VCaP (cell line): ENCODE measurements around the gene CARTPT.

Source experiments
- H3K27ac ChIP-seq: fragments of 450-650 bp; 2 replicates; pipeline ENCODE4 v1.5.1; 2017
- TF ChIP-seq, protein P1 (sequence below): fragments of 450-650 bp; conservative IDR thresholded peaks from 2 replicates; pipeline ENCODE4 v1.5.1; 2017; ENCODE audit warnings: mild to moderate bottlenecking, moderate library complexity

The CARTPT gene

DNA sequence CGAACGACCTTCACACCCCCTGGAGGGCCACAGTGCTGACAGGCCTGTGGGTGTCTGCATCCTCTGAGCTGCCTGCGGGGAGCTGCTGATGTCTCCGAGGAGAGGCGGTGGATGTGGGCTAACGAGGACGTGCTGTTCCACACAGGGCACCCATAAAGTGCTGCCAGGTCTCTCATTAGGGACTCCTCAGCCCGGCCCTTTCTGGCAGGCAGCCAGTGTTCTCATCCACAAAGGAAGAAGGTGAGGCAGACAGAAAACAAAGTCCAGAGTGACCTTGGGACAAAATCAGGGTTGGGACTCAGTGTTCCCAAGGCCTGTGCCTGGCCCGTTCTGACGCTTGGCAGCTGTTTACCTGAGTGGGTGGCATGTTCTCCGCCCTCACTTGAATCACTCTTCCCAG, 29.3 kb downstream of the CARTPT start:
- H3K27ac ChIP-seq, result peak overlapping the region; percentile 96
- TF ChIP-seq, protein P1, sequence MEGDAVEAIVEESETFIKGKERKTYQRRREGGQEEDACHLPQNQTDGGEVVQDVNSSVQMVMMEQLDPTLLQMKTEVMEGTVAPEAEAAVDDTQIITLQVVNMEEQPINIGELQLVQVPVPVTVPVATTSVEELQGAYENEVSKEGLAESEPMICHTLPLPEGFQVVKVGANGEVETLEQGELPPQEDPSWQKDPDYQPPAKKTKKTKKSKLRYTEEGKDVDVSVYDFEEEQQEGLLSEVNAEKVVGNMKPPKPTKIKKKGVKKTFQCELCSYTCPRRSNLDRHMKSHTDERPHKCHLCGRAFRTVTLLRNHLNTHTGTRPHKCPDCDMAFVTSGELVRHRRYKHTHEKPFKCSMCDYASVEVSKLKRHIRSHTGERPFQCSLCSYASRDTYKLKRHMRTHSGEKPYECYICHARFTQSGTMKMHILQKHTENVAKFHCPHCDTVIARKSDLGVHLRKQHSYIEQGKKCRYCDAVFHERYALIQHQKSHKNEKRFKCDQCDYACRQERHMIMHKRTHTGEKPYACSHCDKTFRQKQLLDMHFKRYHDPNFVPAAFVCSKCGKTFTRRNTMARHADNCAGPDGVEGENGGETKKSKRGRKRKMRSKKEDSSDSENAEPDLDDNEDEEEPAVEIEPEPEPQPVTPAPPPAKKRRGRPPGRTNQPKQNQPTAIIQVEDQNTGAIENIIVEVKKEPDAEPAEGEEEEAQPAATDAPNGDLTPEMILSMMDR, result no peak

DNA sequence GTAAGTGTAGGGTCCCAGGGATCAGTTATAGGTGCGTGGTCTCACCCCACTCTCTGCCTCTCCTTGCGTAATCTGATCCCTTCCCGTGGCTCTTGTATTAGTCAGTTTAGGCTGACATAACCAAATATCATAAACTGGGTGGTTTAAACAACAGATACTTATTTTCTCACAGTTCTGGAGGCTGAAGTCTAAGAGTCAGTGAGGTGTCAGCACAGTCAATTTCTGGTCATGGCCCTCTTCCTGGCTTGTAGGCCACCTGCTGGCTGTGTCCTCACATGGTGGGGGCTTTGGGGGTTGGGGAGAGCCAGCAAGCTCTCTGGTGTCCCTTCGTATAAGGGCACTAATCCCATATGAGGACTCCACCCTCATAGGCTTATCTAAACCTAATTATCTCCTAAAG, 32.3 kb downstream of the CARTPT start:
- peak overlapping the region; percentile 92 for H3K27ac ChIP-seq
- TF ChIP-seq, protein P1, result no peak

DNA sequence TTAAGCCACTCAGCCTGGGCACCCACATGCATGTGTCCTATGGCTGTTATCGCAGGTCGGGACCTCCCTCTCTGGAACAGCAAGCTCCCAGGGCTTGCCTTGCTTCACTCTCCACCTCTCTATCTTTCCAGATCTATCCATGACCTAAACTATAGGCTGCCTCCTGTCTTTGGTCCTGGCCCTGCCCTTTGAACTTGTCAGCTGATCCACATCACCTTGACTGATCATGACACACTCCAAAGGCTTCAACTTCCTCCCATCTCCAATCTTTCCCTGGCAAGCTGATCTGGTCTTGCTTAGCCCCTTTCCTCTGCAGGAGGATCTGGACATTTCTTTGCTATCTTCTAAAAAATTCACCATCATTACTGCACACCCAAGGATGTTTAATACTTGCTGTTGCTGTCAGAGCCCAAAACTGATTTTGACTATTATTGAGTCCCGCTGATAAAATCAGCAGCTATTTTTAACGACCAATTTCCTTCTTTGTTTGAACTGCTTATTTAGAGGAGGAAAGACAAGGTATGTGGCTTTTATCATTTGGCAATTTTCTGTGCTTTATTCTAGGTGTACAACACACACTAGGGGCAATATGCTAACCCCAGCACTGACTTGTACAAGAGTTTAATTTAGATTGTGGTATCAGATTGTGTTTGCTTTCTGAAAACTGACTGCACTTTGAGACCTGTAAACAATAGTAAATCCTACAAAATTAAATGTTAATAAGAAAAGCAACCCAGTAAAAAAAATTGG, 33.5 kb downstream of the CARTPT start:
- H3K27ac ChIP-seq, result peak overlapping the region; percentile 92
- TF ChIP-seq, protein P1, result no peak

DNA sequence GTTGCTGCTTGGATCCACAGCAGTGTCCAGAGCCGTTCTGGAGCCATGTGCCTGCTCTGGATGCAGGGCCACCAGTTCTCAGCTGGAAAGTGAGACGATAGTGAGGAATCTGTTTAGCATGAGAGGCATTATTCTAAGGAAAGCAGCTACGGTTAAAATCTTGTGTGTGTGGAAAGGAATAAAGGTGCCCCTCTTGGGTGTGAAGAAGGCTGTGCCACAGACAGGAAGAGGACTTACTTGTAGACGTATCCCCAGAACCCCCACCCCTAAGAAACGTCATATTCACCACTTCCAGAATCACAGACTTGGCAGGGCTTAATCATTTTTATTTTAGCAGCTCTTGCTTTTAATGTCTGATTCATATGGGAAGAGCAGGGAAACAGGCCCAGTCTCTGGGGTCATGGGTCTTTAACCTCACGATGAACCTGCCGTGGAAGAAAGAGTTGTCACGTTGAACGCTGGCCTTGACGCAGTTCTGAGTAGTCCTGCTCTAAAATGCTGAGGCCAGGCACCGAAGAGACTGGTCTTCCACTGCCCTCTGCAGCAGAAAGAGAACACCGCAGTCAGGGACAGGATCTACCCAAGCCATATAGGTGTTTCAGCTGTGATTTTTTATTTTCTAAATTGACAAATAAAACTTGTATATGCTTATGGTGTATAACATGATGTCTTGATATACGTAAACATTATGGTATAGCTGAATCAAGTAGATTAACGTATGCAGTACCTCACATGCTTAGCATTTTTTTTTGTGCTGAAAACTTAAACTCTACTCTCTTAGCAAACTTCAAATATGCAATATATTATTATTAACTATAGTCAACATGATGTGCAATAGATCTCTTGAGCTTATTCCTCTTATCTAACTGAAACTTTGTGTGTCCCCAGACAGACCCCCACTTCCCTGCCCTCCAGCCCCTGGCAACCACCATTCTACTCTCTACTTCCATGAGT, 38.8 kb downstream of the CARTPT start:
- TF ChIP-seq, protein P1, result peak; percentile 84
- peak overlapping the region; percentile 92; the same call in 1 of the 2 replicates for H3K27ac ChIP-seq

DNA sequence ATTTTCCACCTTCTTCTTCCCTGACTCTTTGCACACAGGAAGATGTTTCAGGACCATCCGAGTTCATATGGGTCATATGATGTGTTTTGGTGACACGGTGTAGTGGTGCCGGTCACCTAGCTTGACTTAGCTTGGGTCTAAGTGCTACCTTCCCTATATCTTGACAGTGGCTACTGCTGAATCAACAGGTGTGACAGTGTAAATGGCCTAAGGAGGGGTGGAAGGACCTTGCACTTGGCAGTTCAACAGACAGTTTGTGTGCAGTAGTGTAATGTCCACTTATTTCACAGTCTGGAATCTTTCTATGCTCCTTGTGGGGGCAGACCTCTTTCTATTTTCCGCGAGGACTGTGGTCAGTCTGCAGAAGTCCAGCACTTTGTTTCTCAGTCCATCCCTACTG, 43.8 kb downstream of the CARTPT start:
- TF ChIP-seq, protein P1, result no peak
- no peak overlapping the region for H3K27ac ChIP-seq

DNA sequence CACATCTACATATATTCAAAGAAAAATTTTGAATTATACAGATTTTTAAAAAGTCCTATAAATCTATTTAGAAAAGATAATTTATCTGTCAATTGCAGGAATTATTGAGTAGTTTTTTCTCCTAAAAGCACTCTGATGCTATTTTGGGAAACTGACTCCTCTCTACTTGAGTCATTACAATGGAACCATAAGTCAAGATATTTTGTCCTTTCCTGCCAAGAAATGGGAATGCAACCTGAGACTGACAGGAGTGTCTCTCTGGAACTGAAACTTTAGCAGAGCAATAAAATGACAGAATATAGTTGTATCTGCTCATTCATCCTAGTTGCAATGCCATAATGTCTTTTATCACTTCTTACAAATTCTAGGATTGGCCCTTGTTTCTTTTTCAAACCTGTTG, 48.6 kb downstream of the CARTPT start:
- no peak overlapping the region for H3K27ac ChIP-seq
- TF ChIP-seq, protein P1, result no peak

DNA sequence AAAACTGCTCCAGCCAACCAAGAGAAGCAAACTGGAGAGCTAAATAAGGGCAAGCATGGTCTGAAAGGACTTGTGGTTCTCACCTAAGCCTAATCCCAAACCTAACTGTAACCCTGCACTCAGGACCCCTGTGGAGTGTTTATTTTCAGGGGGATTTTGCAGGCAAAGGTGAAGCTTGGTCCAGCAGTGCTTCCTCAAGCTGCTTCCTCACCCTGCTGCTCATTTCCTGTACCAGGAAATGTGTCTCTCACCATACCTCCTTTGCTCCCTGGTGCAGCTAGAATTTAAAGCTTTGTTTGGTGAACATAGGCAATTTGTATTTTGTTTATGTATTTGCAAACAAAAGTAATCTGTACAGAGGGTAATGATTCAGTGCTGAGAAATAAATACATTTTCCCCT, 50.2 kb downstream of the CARTPT start:
- TF ChIP-seq, protein P1, result no peak
- no peak overlapping the region for H3K27ac ChIP-seq
